Adrenal gland (tissue), 5 donors: ENCODE data around the gene STRIT1.

Experiments
- POLR2A ChIP-seq, 2 donors: fragments of 450-650 bp; IDR thresholded peaks; one replicate each; pipeline ENCODE4 v1.6.1; 2017; ENCODE audit warnings: antibody characterized with exemption in 2 of 2, mild to moderate bottlenecking in 2 of 2, moderate library complexity in 1 of 2
- TF ChIP-seq, protein P1 (sequence below), 6 experiments: fragments of 450-650 bp in 4 of 6; fragments of 200-600 bp in 2 of 6; sonication (generic) in 1 of 6; IDR thresholded peaks; 1 replicate in 5 of 6; 2 replicates in 1 of 6; pipeline versions ENCODE4 v1.5.1 to v1.8.0; 2016 to 2021; ENCODE audit warnings: antibody characterized with exemption in 6 of 6, mild to moderate bottlenecking in 2 of 6, moderate library complexity in 1 of 6
- donor health status: DM: no; HTN: no; CAD: no.

- no peak for TF ChIP-seq POLR2A (IDR thresholded peaks at IDR 0.05)
- TF ChIP-seq, protein P1, sequence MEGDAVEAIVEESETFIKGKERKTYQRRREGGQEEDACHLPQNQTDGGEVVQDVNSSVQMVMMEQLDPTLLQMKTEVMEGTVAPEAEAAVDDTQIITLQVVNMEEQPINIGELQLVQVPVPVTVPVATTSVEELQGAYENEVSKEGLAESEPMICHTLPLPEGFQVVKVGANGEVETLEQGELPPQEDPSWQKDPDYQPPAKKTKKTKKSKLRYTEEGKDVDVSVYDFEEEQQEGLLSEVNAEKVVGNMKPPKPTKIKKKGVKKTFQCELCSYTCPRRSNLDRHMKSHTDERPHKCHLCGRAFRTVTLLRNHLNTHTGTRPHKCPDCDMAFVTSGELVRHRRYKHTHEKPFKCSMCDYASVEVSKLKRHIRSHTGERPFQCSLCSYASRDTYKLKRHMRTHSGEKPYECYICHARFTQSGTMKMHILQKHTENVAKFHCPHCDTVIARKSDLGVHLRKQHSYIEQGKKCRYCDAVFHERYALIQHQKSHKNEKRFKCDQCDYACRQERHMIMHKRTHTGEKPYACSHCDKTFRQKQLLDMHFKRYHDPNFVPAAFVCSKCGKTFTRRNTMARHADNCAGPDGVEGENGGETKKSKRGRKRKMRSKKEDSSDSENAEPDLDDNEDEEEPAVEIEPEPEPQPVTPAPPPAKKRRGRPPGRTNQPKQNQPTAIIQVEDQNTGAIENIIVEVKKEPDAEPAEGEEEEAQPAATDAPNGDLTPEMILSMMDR (IDR thresholded peaks at IDR 0.05), result no peak
Observed at GRCh38 chr3:155318740-155319139, 25.3 kb upstream of the STRIT1 start.
